Activated CD8-positive, alpha-beta memory T cell treated with anti-CD3 and anti-CD28 coated beads, Interleukin-2, amount 50 U/mL, for 1 hour (primary cell): ENCODE measurements around the gene KIAA1549.

Source experiments
- DNase-seq: peaks from one replicate; pipeline ENCODE4 v3.0.0-alpha.2; 2020; ENCODE audit errors: extremely low read depth

Gene KIAA1549

GRCh38 chr7:138882249-138882648 is 98.9 kb downstream of the KIAA1549 start:
- no peak for DNase-seq

DNA sequence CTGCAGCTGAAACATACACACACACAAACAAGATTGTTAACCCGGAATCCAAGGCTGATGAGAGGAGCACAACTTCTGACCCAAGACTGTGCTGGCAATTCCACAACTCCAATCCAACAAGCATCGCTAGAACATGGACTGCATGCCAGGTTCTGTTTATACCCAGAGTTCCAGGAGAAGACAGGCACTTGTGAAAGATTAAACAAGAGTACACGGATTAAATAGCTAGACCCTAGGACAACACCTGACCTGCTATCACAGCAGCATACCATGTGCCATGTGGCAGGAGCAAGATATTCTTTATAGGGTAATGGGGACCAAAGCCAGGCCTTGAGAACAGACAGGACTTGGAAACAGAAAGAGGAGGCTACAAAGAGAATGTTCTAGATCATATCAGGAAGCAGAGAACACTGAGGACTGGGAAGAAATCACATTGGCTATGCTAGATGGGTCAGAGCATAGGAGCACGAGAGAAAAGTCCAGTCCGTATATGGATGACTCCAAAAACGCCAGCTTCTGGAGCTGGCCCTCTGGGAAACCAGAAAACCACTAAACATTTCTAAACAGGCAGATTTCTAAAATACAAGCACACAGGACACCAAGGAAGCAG is 99.5 kb downstream of the KIAA1549 start:
- DNase-seq: no peak

- no peak for DNase-seq
These were observed 100.2 kb downstream of the KIAA1549 start for GRCh38 chr7:138880881-138881578.

- no peak for DNase-seq
These were observed 101.8 kb downstream of the KIAA1549 start for GRCh38 chr7:138879356-138879755.

- DNase-seq: no peak
These were observed 102.3 kb downstream of the KIAA1549 start for GRCh38 chr7:138878856-138879255.

- DNase-seq: no peak
These were observed 103.1 kb downstream of the KIAA1549 start for GRCh38 chr7:138878051-138878450.

DNA sequence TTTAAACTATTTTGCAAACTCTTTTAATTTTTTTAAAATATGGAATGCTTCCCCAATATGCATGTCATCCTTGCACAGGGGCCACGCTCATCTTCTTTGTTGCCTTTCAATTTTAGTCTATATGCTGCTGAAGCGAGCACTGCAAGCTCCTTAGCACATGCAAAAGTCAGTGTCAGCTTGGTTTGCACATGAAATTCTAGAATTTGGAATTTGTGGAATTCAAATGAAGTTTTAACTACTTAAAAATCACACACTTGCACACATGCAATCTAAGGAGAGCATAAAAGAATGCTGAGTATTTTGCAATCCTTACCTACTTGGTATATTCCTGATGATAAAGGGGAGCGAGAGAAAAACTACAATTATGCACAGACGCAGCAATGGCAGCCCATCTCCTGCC is 104.9 kb downstream of the KIAA1549 start:
- DNase-seq: no peak

- peak; percentile 25 for DNase-seq
These were observed 105.4 kb downstream of the KIAA1549 start for GRCh38 chr7:138875794-138876193.

- DNase-seq: no peak
These were observed 107.8 kb downstream of the KIAA1549 start for GRCh38 chr7:138873220-138873892.

- no peak for DNase-seq
These were observed 108.6 kb downstream of the KIAA1549 start for GRCh38 chr7:138872576-138872975.

- no peak for DNase-seq
These were observed 109.4 kb downstream of the KIAA1549 start for GRCh38 chr7:138871814-138872090.

- no peak for DNase-seq
These were observed 110.0 kb downstream of the KIAA1549 start for GRCh38 chr7:138871065-138871813.

DNA sequence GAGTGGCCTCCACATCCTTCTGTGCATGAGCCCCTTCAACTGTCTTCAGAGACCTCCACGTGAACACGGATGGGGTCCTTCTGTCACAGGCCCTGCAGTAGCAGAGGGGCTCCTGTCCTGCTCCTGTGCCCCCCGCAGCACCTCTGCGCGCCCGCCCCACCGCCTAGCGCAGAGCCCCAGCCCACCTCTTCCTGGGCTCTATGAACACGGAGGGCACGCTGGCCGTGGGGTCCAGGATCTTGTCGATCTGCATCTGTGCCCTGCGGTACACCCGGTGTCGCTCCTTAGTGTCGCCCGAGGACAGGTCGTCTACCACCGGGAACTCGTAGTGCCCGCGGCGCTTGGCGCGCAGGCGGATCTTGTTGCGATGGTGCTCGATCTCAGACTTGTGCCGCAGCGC is 111.8 kb downstream of the KIAA1549 start:
- no peak for DNase-seq

GRCh38 chr7:138868711-138869110 is 112.5 kb downstream of the KIAA1549 start:
- no peak for DNase-seq

GRCh38 chr7:138867744-138868143 is 113.4 kb downstream of the KIAA1549 start:
- no peak for DNase-seq

DNA sequence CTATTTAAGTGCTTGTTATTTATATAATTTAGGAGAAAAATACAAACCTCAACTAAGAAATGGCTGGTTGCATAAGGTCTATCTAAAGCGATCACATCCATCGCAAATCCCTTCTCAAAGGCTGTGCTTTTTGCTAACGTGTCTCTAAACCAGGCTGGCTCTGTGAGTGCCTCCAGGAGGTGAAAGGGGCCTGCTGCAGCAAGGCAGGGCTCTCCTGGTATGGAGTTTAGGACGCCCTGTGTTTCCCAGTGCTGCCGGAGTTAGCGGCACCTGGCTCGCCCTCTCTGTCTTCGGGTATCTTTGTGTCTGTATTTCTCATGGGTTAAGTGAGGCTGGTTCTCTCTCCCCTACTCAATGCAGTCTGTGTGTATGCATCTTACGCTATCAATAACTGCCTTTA is 114.8 kb downstream of the KIAA1549 start:
- no peak for DNase-seq

- DNase-seq: peak; percentile 13
These were observed 115.3 kb downstream of the KIAA1549 start for GRCh38 chr7:138865843-138866242.

DNA sequence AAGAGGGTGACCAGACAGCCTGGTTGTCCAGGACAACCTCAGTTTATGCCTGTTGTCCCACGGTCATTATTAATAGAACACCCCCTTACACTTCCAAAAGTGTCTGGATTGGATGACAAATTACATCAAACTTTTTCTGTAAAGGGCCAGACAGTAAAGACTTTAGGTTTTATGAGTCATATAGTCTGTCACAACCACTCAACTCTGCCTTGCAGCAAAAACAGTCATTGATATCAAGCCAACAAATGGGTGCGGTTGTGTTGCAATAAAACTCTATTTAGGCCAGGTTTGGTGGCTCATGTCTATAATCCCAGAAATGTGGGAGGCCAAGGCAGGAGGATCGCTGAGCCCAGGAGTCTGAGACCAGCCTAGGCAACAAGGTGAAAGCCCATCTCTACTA is 116.5 kb downstream of the KIAA1549 start:
- no peak for DNase-seq

GRCh38 chr7:138863931-138864330 is 117.3 kb downstream of the KIAA1549 start:
- DNase-seq: no peak

GRCh38 chr7:138861051-138861450 is 120.1 kb downstream of the KIAA1549 start:
- no peak for DNase-seq

DNA sequence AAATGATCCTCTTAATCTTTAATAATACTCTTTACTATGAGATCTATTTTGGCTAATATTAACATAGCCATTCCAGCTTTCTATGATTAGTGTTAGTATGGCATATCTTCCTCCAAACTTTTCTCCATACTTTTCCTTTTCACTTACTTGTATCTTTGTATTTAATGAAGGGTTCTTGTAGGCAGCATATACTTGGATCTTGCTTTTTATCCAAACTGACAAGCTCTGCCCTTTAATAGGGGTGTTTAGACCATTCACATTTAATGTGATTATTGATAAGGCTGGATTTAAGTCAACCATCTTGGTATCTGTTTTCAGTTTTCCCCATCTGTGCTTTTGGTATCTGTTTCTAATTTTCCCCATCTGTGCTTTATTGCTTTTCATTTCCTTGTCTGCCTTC is 123.5 kb downstream of the KIAA1549 start:
- no peak for DNase-seq

DNA sequence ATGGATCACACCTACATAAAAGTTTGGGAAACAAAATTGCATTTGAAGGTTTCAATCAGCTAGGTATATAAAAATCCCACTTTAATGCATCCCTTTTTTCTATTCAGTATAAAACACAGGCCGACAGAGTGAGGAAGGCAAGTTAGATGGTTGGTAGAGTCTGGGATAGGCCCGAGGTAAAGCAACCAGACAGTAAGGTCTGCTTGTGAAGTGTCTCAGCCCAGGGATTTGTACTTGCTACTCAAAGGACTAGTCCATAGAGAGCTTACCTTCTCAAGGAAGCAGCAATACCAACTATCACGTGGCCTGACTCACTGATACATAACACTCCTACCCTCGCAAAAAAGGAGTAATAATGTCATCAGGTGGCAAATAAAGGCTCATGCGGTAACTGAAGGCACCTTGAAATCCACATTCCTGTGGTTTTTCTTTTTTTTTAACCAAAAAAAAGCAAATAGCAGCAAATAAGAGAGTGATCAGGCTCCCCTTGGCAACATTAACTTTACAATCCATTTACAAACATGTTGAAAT is 127.0 kb downstream of the KIAA1549 start:
- DNase-seq: no peak
